Measurements from ENCODE around the gene ELFN2.

DNA sequence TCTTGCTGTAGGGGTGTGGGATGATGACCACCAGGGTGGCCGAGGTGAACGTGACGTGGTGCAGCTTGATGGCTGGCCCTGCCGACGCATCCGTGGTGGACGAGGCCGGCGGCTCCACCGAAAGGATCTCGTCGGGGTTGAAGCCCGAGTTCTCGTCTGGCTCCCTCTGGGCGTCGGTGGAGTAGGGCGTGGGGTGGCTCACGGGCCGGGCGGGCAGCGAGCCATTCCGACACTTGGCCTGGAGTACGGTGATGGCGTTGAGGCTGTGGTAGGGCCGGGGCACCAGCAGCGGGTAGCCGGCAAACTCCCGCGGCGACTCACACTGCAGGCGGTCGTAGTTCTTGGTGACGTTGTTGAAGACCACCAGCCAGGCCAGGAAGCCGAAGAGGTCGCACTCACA is 52.7 kb downstream of the ELFN2 start:
- TF ChIP-seq, protein P1, sequence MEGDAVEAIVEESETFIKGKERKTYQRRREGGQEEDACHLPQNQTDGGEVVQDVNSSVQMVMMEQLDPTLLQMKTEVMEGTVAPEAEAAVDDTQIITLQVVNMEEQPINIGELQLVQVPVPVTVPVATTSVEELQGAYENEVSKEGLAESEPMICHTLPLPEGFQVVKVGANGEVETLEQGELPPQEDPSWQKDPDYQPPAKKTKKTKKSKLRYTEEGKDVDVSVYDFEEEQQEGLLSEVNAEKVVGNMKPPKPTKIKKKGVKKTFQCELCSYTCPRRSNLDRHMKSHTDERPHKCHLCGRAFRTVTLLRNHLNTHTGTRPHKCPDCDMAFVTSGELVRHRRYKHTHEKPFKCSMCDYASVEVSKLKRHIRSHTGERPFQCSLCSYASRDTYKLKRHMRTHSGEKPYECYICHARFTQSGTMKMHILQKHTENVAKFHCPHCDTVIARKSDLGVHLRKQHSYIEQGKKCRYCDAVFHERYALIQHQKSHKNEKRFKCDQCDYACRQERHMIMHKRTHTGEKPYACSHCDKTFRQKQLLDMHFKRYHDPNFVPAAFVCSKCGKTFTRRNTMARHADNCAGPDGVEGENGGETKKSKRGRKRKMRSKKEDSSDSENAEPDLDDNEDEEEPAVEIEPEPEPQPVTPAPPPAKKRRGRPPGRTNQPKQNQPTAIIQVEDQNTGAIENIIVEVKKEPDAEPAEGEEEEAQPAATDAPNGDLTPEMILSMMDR (IDR thresholded peaks at IDR 0.05; ENCODE audit: poor library complexity, severe bottlenecking), result no peak
- TF ChIP-seq EZH2 (IDR thresholded peaks at IDR 0.05; ENCODE audit: borderline replicate concordance, insufficient read depth, low read length, poor library complexity, severe bottlenecking) (no peak), POLR2AphosphoS5 (IDR thresholded peaks at IDR 0.05) (no peak), EP300 (conservative IDR thresholded peaks at IDR 0.05; ENCODE audit: poor library complexity, severe bottlenecking) (no peak), TAF1 (IDR thresholded peaks at IDR 0.05; ENCODE audit: low read depth) (no peak)
- TF ChIP-seq, protein P2, sequence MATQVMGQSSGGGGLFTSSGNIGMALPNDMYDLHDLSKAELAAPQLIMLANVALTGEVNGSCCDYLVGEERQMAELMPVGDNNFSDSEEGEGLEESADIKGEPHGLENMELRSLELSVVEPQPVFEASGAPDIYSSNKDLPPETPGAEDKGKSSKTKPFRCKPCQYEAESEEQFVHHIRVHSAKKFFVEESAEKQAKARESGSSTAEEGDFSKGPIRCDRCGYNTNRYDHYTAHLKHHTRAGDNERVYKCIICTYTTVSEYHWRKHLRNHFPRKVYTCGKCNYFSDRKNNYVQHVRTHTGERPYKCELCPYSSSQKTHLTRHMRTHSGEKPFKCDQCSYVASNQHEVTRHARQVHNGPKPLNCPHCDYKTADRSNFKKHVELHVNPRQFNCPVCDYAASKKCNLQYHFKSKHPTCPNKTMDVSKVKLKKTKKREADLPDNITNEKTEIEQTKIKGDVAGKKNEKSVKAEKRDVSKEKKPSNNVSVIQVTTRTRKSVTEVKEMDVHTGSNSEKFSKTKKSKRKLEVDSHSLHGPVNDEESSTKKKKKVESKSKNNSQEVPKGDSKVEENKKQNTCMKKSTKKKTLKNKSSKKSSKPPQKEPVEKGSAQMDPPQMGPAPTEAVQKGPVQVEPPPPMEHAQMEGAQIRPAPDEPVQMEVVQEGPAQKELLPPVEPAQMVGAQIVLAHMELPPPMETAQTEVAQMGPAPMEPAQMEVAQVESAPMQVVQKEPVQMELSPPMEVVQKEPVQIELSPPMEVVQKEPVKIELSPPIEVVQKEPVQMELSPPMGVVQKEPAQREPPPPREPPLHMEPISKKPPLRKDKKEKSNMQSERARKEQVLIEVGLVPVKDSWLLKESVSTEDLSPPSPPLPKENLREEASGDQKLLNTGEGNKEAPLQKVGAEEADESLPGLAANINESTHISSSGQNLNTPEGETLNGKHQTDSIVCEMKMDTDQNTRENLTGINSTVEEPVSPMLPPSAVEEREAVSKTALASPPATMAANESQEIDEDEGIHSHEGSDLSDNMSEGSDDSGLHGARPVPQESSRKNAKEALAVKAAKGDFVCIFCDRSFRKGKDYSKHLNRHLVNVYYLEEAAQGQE (IDR thresholded peaks at IDR 0.05; ENCODE audit: borderline replicate concordance), result no peak

Measured in neural cell (in vitro differentiated cells).